Spleen (tissue), 7 donors: ENCODE data around the gene NPSR1.

Experiments used
- CTCF ChIP-seq, 11 experiments: fragments of 200-600 bp in 7 of 11; fragments of 450-650 bp in 4 of 11; sonication (generic) in 4 of 11; IDR thresholded peaks in 8 of 11; conservative IDR thresholded peaks in 3 of 11; 1 replicate in 7 of 11; 2 replicates in 4 of 11; pipeline versions ENCODE4 v1.4.0 to v1.8.0; 2016 to 2021; ENCODE audit warnings: antibody characterized with exemption in 11 of 11, inconsistent platforms in 4 of 11, mild to moderate bottlenecking in 1 of 11
- POLR2A ChIP-seq, 3 donors: fragments of 450-650 bp; IDR thresholded peaks; one replicate each; pipeline ENCODE4 v1.5.1; 2017; ENCODE audit warnings: antibody characterized with exemption in 3 of 3, mild to moderate bottlenecking in 1 of 3
- POLR2AphosphoS5 ChIP-seq, 3 donors: sonication (generic); formaldehyde crosslinking; IDR thresholded peaks; one replicate each; pipeline ENCODE4 v1.5.1; 2017; ENCODE audit warnings: antibody characterized with exemption in 3 of 3
- donor health status: DM: no; HTN: no; CAD: no; lungs with moderate emphysema.
- donor health status: DM: no; HTN: no; CAD: no.
- donor health status: DM: no; HTN: no; CAD: no.

DNA sequence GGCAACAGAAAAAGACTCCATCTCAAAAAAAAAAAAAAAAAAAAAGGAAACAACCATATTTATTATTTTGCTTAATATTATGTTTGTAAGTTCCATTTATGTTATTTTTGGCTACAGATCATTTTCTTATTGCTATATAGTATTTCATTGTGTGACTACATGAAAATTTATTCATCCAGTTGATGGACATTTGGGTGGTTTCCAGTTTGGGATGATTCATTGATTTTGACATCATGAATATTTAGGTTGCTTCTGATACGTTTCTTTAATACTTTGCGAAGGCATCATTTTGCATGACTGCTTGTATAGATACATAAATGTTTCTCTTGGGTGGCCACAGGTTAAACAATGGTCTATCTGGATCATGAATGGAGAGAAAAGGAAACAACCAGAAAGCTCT lies 2.0 kb upstream of the NPSR1 start:
- no peak for TF ChIP-seq CTCF (IDR thresholded peaks at IDR 0.05 in 8 of 11, conservative IDR thresholded peaks at IDR 0.05 in 3 of 11)
- no peak for TF ChIP-seq POLR2A (IDR thresholded peaks at IDR 0.05)
- TF ChIP-seq POLR2AphosphoS5 (IDR thresholded peaks at IDR 0.05): no peak
